IPS-18c (cell line): ENCODE results near the gene SERPINB7.

ENCODE experiments used
- H3K4me3 ChIP-seq: 2 replicates; pipeline ENCODE4 v1.7.0; 2013; ENCODE audit warnings: low read depth, mild to moderate bottlenecking, low read length, moderate library complexity; ENCODE audit not compliant: insufficient read depth
- H3K9me3 ChIP-seq: one replicate; pipeline ENCODE4 v1.6.1; 2013; ENCODE audit warnings: mild to moderate bottlenecking, low read length, moderate library complexity; ENCODE audit not compliant: control insufficient read depth, insufficient read depth

Gene SERPINB7

DNA sequence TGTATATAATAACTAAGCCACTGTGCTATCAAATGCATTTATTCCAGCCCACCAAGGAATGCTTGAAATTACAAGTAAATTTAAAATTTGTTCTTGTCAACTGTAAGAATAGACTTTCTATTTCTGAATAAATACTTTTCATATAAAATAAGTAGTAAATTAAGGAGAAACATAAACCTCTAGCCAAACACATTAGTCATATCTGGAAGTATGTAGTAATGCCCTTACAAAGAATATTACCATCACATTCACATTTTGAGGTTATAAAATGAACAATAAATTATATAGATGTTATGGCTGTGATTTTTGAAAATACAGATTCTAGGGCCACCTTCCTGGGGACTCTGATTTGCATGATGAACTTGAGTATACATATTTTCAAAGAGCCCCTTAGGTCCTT lies 54.7 kb downstream of the SERPINB7 start:
- Histone ChIP-seq H3K4me3 (no peak overlapping the region), H3K9me3 (no peaks in the 10 kb centered on the region)

DNA sequence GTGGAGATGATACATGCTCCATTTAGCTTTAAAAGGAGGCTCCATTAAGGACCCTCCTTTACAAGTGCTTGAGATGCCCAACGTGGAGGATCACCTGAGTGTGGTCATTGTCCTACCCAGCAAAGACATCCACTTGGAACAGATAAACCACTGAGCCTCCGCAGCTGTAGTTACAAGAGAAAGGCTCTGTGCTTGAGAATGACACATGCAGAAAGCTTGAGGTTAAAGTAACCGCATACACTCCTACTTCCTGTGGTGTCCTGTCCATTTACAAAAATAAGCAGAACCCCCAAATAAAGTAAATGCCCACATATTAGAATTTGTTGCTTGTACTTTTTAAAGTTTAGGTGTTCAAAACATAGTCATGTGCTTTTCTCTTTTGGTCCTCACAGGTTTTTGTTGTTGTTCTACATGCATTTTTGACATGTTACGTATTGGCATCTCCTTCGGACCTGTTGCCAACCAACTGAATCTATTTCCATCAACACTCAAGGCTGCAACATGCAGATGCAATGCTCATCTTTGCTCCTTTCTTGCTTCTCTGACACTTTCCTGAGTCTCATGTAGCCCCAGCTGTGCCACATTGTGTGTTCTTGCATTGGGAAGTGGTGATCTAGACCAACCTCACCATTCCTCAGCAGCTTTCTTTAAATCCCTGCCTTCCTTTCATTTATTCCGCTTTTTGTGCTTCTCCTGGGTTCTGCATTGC lies 56.0 kb downstream of the SERPINB7 start:
- no peak overlapping the region for H3K4me3 ChIP-seq
- no peaks in the 10 kb centered on the region for H3K9me3 ChIP-seq

DNA sequence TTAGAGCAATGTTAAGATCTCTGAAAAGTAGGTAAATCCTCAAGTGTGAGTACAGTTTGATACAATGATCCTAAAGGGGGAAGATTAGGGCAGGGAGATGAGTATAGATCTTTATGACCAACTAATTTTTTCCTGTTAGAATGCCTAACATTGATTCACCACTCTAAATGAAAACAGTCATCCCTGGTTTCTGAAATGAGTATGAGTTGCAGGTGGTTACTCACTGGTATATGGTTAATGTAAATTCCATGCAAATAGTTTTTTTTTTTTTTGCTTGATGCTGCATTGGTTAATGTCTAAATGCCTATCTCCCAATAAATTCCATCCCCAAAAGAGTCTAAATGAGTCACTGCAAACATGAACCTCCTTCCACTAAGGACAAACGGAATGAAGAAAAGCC lies 57.3 kb downstream of the SERPINB7 start:
- H3K4me3 ChIP-seq, result no peak overlapping the region

DNA sequence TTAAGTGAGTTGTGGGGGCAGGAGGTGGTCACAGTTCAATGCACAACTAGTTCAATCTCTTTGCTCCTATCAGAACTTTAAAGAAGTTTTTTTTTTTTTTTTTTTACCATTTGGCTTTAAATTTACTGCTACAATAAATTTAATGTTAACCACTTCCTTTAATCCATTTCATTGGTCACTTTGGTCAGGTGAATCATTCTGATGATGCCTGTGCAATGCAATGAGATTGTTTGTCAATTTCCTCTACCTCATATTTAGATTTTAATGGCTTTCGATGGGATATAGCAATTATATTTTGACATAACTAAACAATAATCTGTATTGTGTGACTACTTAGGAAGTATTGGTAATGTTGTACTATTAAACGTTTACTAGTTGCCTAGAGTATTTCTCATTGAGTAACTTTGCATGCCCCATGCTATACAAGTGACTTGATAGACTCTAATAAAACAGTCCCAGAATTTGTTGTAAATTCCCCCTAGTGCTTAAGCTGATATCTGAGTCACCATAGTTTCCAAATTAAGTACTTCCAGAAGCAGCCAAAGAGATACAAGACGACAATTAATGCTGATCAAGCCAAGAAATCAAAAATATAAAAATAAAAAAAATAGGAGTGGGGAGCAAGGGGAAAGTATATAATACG lies 59.4 kb downstream of the SERPINB7 start:
- H3K9me3 ChIP-seq, result no peaks in the 10 kb centered on the region
- H3K4me3 ChIP-seq, result no peak overlapping the region

More for the DNA sequence above, 57.3 kb downstream of the SERPINB7 start:
- H3K9me3 ChIP-seq, result no peaks in the 10 kb centered on the region

DNA sequence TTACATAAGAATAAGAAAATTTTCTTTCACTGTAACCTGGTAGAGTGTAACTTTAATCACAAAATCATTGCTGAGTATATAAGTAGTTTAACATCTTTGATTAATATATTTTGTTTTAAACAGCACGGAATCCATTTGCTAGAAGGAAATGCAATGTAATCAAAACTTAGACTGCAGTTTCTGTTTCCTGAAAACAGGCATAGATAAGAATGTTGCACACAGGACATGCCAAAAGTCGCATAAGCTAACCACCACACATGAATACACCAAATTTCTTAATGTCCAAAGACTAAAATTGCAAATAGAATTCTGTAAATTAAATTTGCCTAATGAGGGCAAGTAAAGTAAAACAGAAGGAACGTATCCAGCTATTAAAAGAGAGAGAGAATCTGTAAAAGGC lies 61.2 kb downstream of the SERPINB7 start:
- Histone ChIP-seq H3K4me3 (no peak overlapping the region), H3K9me3 (no peaks in the 10 kb centered on the region)

DNA sequence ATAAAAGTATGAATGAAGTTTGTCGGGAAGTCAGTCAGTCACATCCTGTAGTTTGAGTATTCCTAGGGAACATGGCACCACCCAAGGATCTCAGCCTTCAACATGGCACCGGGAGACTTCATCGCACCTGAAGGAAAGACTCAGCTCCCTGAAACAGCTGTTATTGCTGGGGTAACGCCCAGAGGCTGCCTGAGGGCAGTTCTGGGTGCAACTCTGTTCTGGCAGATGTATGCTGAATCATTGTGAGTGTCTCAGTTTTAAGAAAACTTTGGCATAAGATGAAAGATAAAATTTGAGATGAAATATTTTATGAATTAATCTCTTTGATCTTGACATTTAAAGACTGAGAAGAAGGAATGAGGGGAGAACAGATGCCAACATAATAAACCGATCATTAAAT lies 62.4 kb downstream of the SERPINB7 start:
- H3K9me3 ChIP-seq, result no peaks in the 10 kb centered on the region
- H3K4me3 ChIP-seq, result no peak overlapping the region

DNA sequence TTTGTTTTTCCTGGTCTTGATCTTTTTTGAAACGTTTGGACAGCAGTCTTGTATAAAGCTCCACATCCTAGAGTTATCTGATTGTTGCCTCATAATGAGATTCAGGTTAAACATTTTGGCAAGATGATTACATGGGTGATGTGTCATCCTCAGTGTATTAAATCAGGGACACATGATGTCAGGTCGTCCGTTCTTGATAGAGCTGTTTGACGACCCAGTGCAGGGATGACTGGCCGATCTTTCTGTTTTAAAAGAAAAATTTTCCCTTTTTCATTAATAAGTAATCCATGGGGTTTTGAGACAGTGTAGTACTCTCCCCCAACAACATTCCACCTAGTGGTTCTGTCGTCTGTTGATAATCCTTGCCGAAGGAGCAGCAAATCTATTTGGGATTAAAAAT lies 67.8 kb downstream of the SERPINB7 start:
- no peaks in the 10 kb centered on the region for H3K9me3 ChIP-seq
- H3K4me3 ChIP-seq, result no peak overlapping the region

DNA sequence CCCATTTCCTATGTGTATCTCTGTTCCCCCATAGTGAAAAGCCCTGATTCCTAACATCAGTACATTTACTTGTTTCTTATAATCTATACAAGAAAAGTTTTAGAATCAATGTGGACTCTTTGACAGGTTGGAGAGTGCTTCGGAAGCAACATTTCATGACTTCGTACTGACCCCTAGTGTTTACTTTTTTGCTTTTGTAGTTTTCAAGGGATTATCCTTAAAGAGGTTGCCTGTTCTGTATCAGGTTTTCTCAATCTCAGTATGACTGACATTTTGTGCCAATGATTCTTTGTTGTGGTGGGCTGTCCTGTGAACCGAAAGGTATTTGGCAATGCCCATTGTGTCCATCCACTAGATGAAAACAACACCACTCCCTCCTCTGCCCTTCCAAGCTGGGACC lies 69.0 kb downstream of the SERPINB7 start:
- Histone ChIP-seq H3K4me3 (no peak overlapping the region), H3K9me3 (no peaks in the 10 kb centered on the region)

DNA sequence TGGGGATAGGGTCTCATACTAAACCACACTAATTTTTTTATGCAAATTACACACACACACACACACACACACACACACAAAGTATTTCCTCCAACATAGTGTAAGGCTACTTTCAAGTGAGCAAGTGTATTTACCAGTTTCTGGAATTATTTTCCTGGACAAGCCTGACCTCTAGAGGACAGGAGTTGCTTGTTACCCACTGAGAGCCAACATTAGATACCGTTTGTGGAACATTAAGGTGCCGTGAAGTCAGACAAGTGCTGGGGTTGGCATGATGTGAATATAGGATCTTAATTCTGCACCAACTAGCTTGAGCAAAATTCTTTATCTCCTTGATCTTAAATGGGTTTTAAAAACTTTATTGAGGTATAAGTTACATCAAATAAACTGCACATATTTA lies 72.9 kb downstream of the SERPINB7 start:
- Histone ChIP-seq H3K9me3 (no peaks in the 10 kb centered on the region), H3K4me3 (no peak overlapping the region)

DNA sequence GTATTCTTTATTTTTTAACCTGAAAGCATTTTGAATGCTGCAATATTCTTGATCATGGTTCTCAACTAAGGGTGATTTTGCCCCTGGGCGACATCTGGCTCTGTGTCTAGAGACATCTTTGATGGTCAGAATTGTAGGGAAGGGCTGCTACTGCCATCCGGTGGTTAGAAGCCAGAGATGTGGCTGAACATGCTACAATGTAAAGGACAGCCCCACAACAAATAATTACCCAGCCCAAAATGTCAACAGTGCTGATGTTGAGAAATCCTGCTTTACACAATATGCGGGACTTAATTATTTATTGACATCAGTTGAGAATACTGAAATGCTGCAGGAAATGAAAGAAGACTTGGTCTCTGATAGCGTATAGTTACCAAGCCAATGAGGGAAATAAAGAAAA lies 74.8 kb downstream of the SERPINB7 start:
- Histone ChIP-seq H3K9me3 (no peaks in the 10 kb centered on the region), H3K4me3 (no peak overlapping the region)

DNA sequence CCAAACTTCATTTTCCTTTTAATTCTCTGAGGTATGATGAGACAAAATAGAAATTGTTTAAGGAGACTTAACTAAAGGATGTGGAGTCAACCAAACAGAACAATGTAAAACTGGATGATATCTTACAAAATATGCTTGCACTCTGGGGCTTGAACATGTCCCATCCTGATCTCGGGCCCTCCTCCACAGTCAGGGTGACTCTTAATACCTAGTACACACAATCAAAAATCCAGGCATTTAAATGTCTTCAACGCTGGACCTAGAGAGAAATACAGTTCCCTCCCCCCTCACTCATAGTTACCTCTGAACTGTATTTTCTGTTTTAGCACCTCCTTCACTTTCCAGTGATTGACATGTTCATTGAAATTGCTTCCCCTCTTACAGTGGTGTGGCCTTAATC lies 75.4 kb downstream of the SERPINB7 start:
- Histone ChIP-seq H3K9me3 (no peaks in the 10 kb centered on the region), H3K4me3 (no peak overlapping the region)
